IMR-90 (cell line): ENCODE measurements around the gene PRCP. TPM values are rescaled to one million over a fixed set of nuclear protein-coding genes. Genes with fewer than 3 reads are reported as not detected.

Experiments
- ATAC-seq: fragments of 200-7000 bp; cut with Tn5 transposase; 2 replicates; pipeline ENCODE4 v1.9.1; 2020; ENCODE audit warnings: low read depth, mild to moderate bottlenecking, moderate library complexity
- BruUV-seq: library from RNA; stranded (reverse); fragments of 400-500 nt; replicated peaks from 2 replicates; lab custom pipeline; 2021; lab: Mats Ljungman, UMichigan
- CTCF ChIA-PET: fragments of 300-600 bp; formaldehyde crosslinking; extraction: SDS; loops from one replicate; lab custom pipeline; 2021; ENCODE audit warnings: antibody characterized with exemption; lab: Yijun Ruan, JAX
- POLR2A ChIA-PET: fragments of 300-600 bp; sonication (Branson Sonifier 250); formaldehyde crosslinking; loops from one replicate; lab custom pipeline; 2022; ENCODE audit warnings: antibody characterized with exemption; ENCODE audit not compliant: unreplicated experiment; lab: Charles Lee
- DNase-seq: peaks from one replicate; pipeline ENCODE4 v3.0.0; 2013
- H2AFZ ChIP-seq: replicated peaks from 2 replicates; pipeline ENCODE3; 2013; ENCODE audit warnings: low read length, mild to moderate bottlenecking; ENCODE audit not compliant: poor library complexity
- H2AK5ac ChIP-seq: 2 replicates; pipeline ENCODE4 v1.6.1; 2013; ENCODE audit warnings: low read depth, low read length, inconsistent platforms
- H2AK9ac ChIP-seq: replicated peaks from 2 replicates; pipeline ENCODE3; 2013; ENCODE audit warnings: mild to moderate bottlenecking, low read depth, low read length, moderate library complexity; ENCODE audit not compliant: poor library complexity
- H2BK120ac ChIP-seq: 2 replicates; pipeline ENCODE4 v1.6.1; 2013; ENCODE audit warnings: low read depth, low read length, inconsistent platforms
- H2BK15ac ChIP-seq: 3 replicates; pipeline ENCODE4 v1.6.1; 2013; ENCODE audit warnings: low read depth, low read length, inconsistent platforms
- H2BK20ac ChIP-seq: 2 replicates; pipeline ENCODE4 v1.6.1; 2013; ENCODE audit warnings: low read depth, mild to moderate bottlenecking, inconsistent platforms, low read length, moderate library complexity
- H2BK5ac ChIP-seq: 2 replicates; pipeline ENCODE4 v1.6.1; 2013; ENCODE audit warnings: mild to moderate bottlenecking, low read depth, low read length, inconsistent platforms; ENCODE audit not compliant: poor library complexity, severe bottlenecking
- H3K14ac ChIP-seq: replicated peaks from 2 replicates; pipeline ENCODE4 v1.6.1; 2013; ENCODE audit warnings: low read depth, low read length, inconsistent platforms
- H3K18ac ChIP-seq: 2 replicates; pipeline ENCODE4 v1.6.1; 2013; ENCODE audit warnings: low read depth, low read length, control low read depth
- H3K23ac ChIP-seq: 2 replicates; pipeline ENCODE4 v1.6.1; 2013; ENCODE audit warnings: low read depth, low read length, inconsistent platforms
- H3K27ac ChIP-seq: 2 replicates; pipeline ENCODE4 v1.5.1; 2013; ENCODE audit warnings: mild to moderate bottlenecking, control low read depth, low read length; ENCODE audit not compliant: insufficient read depth
- H3K27me3 ChIP-seq: 2 replicates; pipeline ENCODE4 v1.6.1; 2013; ENCODE audit warnings: low read length; ENCODE audit not compliant: control insufficient read depth, insufficient read depth
- H3K36me3 ChIP-seq: 2 replicates; pipeline ENCODE4 v1.6.1; 2013; ENCODE audit warnings: low read length, mixed read lengths; ENCODE audit not compliant: control insufficient read depth, insufficient read depth
- H3K4ac ChIP-seq: 2 replicates; pipeline ENCODE4 v1.6.1; 2013; ENCODE audit warnings: low read depth, low read length, inconsistent platforms
- H3K4me1 ChIP-seq: 2 replicates; pipeline ENCODE4 v1.6.1; 2013; ENCODE audit warnings: low read length, mixed read lengths; ENCODE audit not compliant: control insufficient read depth, insufficient read depth
- H3K4me2 ChIP-seq: 2 replicates; pipeline ENCODE4 v1.6.1; 2013; ENCODE audit warnings: low read depth, mild to moderate bottlenecking, control low read depth, low read length, moderate library complexity
- H3K4me3 ChIP-seq: 2 replicates; pipeline ENCODE4 v1.5.1; 2013; ENCODE audit warnings: low read depth, mild to moderate bottlenecking, control low read depth, low read length, moderate library complexity; ENCODE audit not compliant: insufficient read depth
- H3K56ac ChIP-seq: 2 replicates; pipeline ENCODE4 v1.6.1; 2013; ENCODE audit warnings: low read length, inconsistent platforms; ENCODE audit not compliant: insufficient read depth; ENCODE audit errors: extremely low read depth
- H3K79me1 ChIP-seq, 2 experiments: 2 replicates each; pipeline ENCODE4 v1.6.1; 2013; ENCODE audit warnings: low read length in 2 of 2, inconsistent platforms in 1 of 2, low read depth in 1 of 2
- H3K9ac ChIP-seq: 2 replicates; pipeline ENCODE4 v1.6.1; 2013; ENCODE audit warnings: low read depth, low read length, control low read depth
- H3K9me1 ChIP-seq: 2 replicates; pipeline ENCODE4 v1.6.1; 2013; ENCODE audit warnings: low read length, inconsistent platforms; ENCODE audit not compliant: insufficient read depth
- H3K9me3 ChIP-seq: 2 replicates; pipeline ENCODE4 v1.6.1; 2013; ENCODE audit warnings: low read length; ENCODE audit not compliant: control insufficient read depth, insufficient read depth
- H4K20me1 ChIP-seq: 2 replicates; pipeline ENCODE4 v1.6.1; 2013; ENCODE audit warnings: low read length, inconsistent platforms; ENCODE audit not compliant: insufficient read depth
- H4K5ac ChIP-seq: 2 replicates; pipeline ENCODE4 v1.6.1; 2013; ENCODE audit warnings: mild to moderate bottlenecking, low read depth, low read length, control low read depth
- H4K8ac ChIP-seq, 2 experiments: 2 replicates each; pipeline ENCODE4 v1.6.1; 2013; ENCODE audit warnings: low read depth in 2 of 2, low read length in 2 of 2, control low read depth in 1 of 2, inconsistent platforms in 1 of 2
- H4K91ac ChIP-seq: 2 replicates; pipeline ENCODE4 v1.6.1; 2013; ENCODE audit warnings: low read depth, low read length, inconsistent platforms; ENCODE audit not compliant: insufficient read depth
- CHD1 ChIP-seq: IDR thresholded peaks from 2 replicates; pipeline ENCODE4 v1.6.1; 2012; ENCODE audit warnings: low read depth, low read length, improper control_type of control experiment
- CTCF ChIP-seq: conservative IDR thresholded peaks from 2 replicates; pipeline ENCODE4 v1.5.1; 2012; ENCODE audit warnings: mild to moderate bottlenecking, low read depth, low read length, improper control_type of control experiment
- FOS ChIP-seq: fragments of 150-350 bp; IDR thresholded peaks from 2 replicates; pipeline ENCODE4 v1.6.1; 2016; ENCODE audit warnings: low read depth, low read length
- MXI1 ChIP-seq: IDR thresholded peaks from 2 replicates; pipeline ENCODE4 v1.6.1; 2012; ENCODE audit warnings: low read depth, mild to moderate bottlenecking, low read length, moderate library complexity, borderline replicate concordance
- RCOR1 ChIP-seq: IDR thresholded peaks from 2 replicates; pipeline ENCODE4 v1.6.1; 2012; ENCODE audit warnings: mild to moderate bottlenecking, low read length, improper control_type of control experiment; ENCODE audit not compliant: insufficient replicate concordance
- SMC3 ChIP-seq: fragments of 150-350 bp; IDR thresholded peaks from 2 replicates; pipeline ENCODE4 v1.6.1; 2016; ENCODE audit warnings: low read depth, mild to moderate bottlenecking, antibody characterized with exemption, low read length, moderate library complexity
- USF2 ChIP-seq: fragments of 150-350 bp; IDR thresholded peaks from 2 replicates; pipeline ENCODE4 v1.6.1; 2017; ENCODE audit warnings: mild to moderate bottlenecking, antibody characterized with exemption, low read length, low read depth
- WGBS, 2 experiments: methylation state at CpG; one replicate each; pipeline versions ENCODE4 v1.1.5 to v1.1.7; 2013; ENCODE audit warnings: missing lambda C conversion rate in 2 of 2; ENCODE audit not compliant: insufficient read length in 1 of 2; ENCODE audit errors: extremely low coverage in 2 of 2; 5-methylcytosine and 5-hydroxymethylcytosine counted together
- dilution Hi-C: fragments of 300-500 bp; cut with HindIII; formaldehyde crosslinking; loops from one replicate; pipeline ENCODE4 v1.14.3; 2018; ENCODE audit warnings: low sequenced_read_pairs; ENCODE audit not compliant: unreplicated experiment
- in situ Hi-C: fragments of 300-500 bp; cut with MboI; formaldehyde crosslinking; loops from 3 replicates; pipeline ENCODE4 v1.14.3; 2019; ENCODE audit warnings: low sequenced_read_pairs, inconsistent platforms, mixed read lengths
- intact Hi-C: fragments of 100-400 bp; cut with micrococcal nuclease; formaldehyde crosslinking; loops from 2 replicates; pipeline ENCODE4 v1.10.0; 2022
- polyA plus RNA-seq, 3 experiments: library from polyadenylated mRNA; depleted of rRNA; stranded (reverse); fragments of >200 nt; gene quantifications; 2 replicates each; pipeline ENCODE4 v1.2.3, GENCODE V29; 2012; ENCODE audit warnings: low replicate concordance in 1 of 3
- total RNA-seq: library from RNA; depleted of rRNA; stranded (reverse); fragments of >200 nt; gene quantifications from 2 replicates; pipeline ENCODE4 v1.2.3, GENCODE V29; 2012

Gene PRCP
- total and polyA plus RNA-seq, 2 of the 4 experiments (the other 2 are of a cell fraction), result 31.7 to 64.9 TPM

GRCh38 chr11:82890002-82890341, 10.3 kb downstream of the PRCP start:
- no TSS peak for BruUV-seq
- H2AK5ac ChIP-seq, result no peak overlapping the region
- H3K4me3 ChIP-seq, result no peak overlapping the region
- no peak overlapping the region for H3K14ac ChIP-seq
- no peaks in the 10 kb centered on the region for H3K36me3 ChIP-seq
- no peak overlapping the region for H4K91ac ChIP-seq
- H2BK120ac ChIP-seq, result no peak overlapping the region
- H3K9me1 ChIP-seq, result 0 out of 2 replicates have a peak, but pooled peaks cover 3% of the 10 kb centered on the region
- POLR2A ChIA-PET, result no interaction called here
- H3K9ac ChIP-seq, result no peak overlapping the region
- no peak overlapping the region for H2AFZ ChIP-seq
- H3K4me2 ChIP-seq, result no peak overlapping the region
- ATAC-seq (no peak), DNase-seq (no peak)
- no CpG with 5 or more reads among the region's 1 CpG for WGBS, 2 experiments
- H2BK20ac ChIP-seq, result no peak overlapping the region
- H2BK5ac ChIP-seq, result no peak overlapping the region
- H3K4ac ChIP-seq, result no peak overlapping the region
- H3K18ac ChIP-seq, result no peak overlapping the region
- H2BK15ac ChIP-seq, result no peak overlapping the region
- no peaks in the 10 kb centered on the region for H4K20me1 ChIP-seq
- no peak overlapping the region for H3K27ac ChIP-seq
- H3K79me1 ChIP-seq, result peaks cover 3 to 12% of the 10 kb centered on the region in 2 experiments; a peak in 3 of 4 replicates
- H2AK9ac ChIP-seq, result no peak overlapping the region
- dilution Hi-C loops (no loop called here), in situ Hi-C loops (no loop called here), intact Hi-C loops (no loop called here)
- H4K8ac ChIP-seq, result no peak overlapping the region
- no peaks in the 10 kb centered on the region for H3K4me1 ChIP-seq
- no peak for TF ChIP-seq USF2
- no peak for TF ChIP-seq CHD1
- no peak for TF ChIP-seq MXI1
- no peak for TF ChIP-seq CTCF
- no peak for TF ChIP-seq FOS
- no peak for TF ChIP-seq SMC3
- TF ChIP-seq RCOR1, result no peak
- no peak overlapping the region for H4K5ac ChIP-seq
- no peak overlapping the region for H3K56ac ChIP-seq
- CTCF ChIA-PET, result no interaction called here
- H3K9me3 ChIP-seq, result no peaks in the 10 kb centered on the region
- no peaks in the 10 kb centered on the region for H3K27me3 ChIP-seq
- no peak overlapping the region for H3K23ac ChIP-seq
